Measurements from ENCODE around the gene SPRY4. TPM values are rescaled to one million over a fixed set of nuclear protein-coding genes. Genes with fewer than 3 reads are reported as not detected.

The SPRY4 gene
- total and polyA plus RNA-seq, 2 of the 4 experiments (the other 2 are of a cell fraction): 8.4 to 21.0 TPM

DNA sequence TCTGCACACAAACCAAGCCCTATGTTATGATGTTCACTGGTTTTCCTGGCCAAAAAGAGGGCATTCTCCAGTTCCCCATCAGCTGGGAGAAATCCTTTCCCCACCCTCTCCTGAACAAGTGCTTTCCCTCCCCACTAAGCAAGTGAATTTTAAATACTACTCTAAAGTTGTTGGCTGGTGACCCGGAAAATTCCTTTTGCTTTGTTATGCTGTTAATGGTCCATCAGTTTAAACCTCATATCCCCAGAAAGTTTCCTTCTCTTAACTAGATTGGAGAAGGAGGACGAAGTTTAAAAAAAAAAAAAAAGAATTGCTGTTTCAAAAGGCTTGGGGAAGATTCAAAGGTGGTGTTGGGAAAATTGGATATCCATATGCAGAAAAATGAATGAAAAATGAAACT, 21.9 kb upstream of the SPRY4 start:
- in situ Hi-C loops (cut with MboI; ENCODE audit: low sequenced_read_pairs): no loop called here
- Histone ChIP-seq H4K8ac (ENCODE audit: low read depth in 2 of 2, low read length in 2 of 2) (no peak overlapping the region), H2AK9ac (replicated peaks; ENCODE audit: low read depth, low read length, poor library complexity) (no peak overlapping the region), H2AFZ (replicated peaks; ENCODE audit: low read length, poor library complexity) (no peak overlapping the region), H3K4me1 (ENCODE audit: control insufficient read depth, insufficient read depth, low read length) (peaks cover 8% of the 10 kb centered on the region), H3K9me3 (ENCODE audit: control insufficient read depth, insufficient read depth, low read length) (peaks cover 8% of the 10 kb centered on the region), H3K14ac (replicated peaks; ENCODE audit: low read depth, low read length) (no peak overlapping the region), H2BK120ac (ENCODE audit: low read depth, low read length) (no peak overlapping the region), H4K91ac (ENCODE audit: insufficient read depth, low read depth, low read length) (no peak overlapping the region), H2BK15ac (ENCODE audit: low read depth, low read length) (no peak overlapping the region), H3K36me3 (ENCODE audit: control insufficient read depth, insufficient read depth, low read length) (peaks cover 2% of the 10 kb centered on the region; the same call in 1 of the 2 replicates), H3K9ac (ENCODE audit: low read depth, low read length) (no peak overlapping the region), H3K27ac (ENCODE audit: insufficient read depth, low read length) (no peak overlapping the region), H2BK20ac (ENCODE audit: low read depth, low read length) (no peak overlapping the region), H3K18ac (ENCODE audit: low read depth, low read length) (no peak overlapping the region), H2AK5ac (ENCODE audit: low read depth, low read length) (no peak overlapping the region), H3K4me3 (ENCODE audit: insufficient read depth, low read depth, low read length) (no peak overlapping the region), H3K79me1 (ENCODE audit: low read depth in 1 of 2, low read length in 2 of 2) (peaks cover 13 to 22% of the 10 kb centered on the region in 2 experiments), H3K56ac (ENCODE audit: extremely low read depth, insufficient read depth, low read length) (no peak overlapping the region), H3K23ac (ENCODE audit: low read depth, low read length) (no peak overlapping the region), H3K4me2 (ENCODE audit: low read depth, low read length) (no peak overlapping the region), H4K20me1 (ENCODE audit: insufficient read depth, low read length) (no peaks in the 10 kb centered on the region), H2BK5ac (ENCODE audit: low read depth, low read length, poor library complexity, severe bottlenecking) (no peak overlapping the region), H4K5ac (ENCODE audit: low read depth, low read length) (no peak overlapping the region), H3K27me3 (ENCODE audit: control insufficient read depth, insufficient read depth, low read length) (no peaks in the 10 kb centered on the region), H3K9me1 (ENCODE audit: insufficient read depth, low read length) (peaks cover 5% of the 10 kb centered on the region; the same call in 1 of the 2 replicates), H3K4ac (ENCODE audit: low read depth, low read length) (no peak overlapping the region)
- TF ChIP-seq RFX5 (IDR thresholded peaks at IDR 0.05; ENCODE audit: low read depth, low read length): no peak
- no peak for TF ChIP-seq MAZ (IDR thresholded peaks at IDR 0.05; ENCODE audit: borderline replicate concordance, low read depth, low read length)
- TF ChIP-seq RAD21 (IDR thresholded peaks at IDR 0.05; ENCODE audit: low read length): no peak
- no peak for TF ChIP-seq MXI1 (IDR thresholded peaks at IDR 0.05; ENCODE audit: borderline replicate concordance, low read depth, low read length)
- TF ChIP-seq POLR2A (IDR thresholded peaks at IDR 0.05; ENCODE audit: low read depth, low read length): no peak
- TF ChIP-seq FOS (IDR thresholded peaks at IDR 0.05; ENCODE audit: low read depth, low read length): no peak
- no peak for TF ChIP-seq CHD1 (IDR thresholded peaks at IDR 0.05; ENCODE audit: low read depth, low read length)
- TF ChIP-seq RCOR1 (IDR thresholded peaks at IDR 0.05; ENCODE audit: insufficient replicate concordance, low read length): no peak
- no peak for TF ChIP-seq BHLHE40 (IDR thresholded peaks at IDR 0.05; ENCODE audit: low read depth, low read length)
- TF ChIP-seq, protein P1, sequence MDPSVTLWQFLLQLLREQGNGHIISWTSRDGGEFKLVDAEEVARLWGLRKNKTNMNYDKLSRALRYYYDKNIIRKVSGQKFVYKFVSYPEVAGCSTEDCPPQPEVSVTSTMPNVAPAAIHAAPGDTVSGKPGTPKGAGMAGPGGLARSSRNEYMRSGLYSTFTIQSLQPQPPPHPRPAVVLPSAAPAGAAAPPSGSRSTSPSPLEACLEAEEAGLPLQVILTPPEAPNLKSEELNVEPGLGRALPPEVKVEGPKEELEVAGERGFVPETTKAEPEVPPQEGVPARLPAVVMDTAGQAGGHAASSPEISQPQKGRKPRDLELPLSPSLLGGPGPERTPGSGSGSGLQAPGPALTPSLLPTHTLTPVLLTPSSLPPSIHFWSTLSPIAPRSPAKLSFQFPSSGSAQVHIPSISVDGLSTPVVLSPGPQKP (IDR thresholded peaks at IDR 0.05; ENCODE audit: borderline replicate concordance, low read depth, low read length): no peak
- TF ChIP-seq SMC3 (IDR thresholded peaks at IDR 0.05; ENCODE audit: low read depth, low read length): no peak
- TF ChIP-seq, protein P2, sequence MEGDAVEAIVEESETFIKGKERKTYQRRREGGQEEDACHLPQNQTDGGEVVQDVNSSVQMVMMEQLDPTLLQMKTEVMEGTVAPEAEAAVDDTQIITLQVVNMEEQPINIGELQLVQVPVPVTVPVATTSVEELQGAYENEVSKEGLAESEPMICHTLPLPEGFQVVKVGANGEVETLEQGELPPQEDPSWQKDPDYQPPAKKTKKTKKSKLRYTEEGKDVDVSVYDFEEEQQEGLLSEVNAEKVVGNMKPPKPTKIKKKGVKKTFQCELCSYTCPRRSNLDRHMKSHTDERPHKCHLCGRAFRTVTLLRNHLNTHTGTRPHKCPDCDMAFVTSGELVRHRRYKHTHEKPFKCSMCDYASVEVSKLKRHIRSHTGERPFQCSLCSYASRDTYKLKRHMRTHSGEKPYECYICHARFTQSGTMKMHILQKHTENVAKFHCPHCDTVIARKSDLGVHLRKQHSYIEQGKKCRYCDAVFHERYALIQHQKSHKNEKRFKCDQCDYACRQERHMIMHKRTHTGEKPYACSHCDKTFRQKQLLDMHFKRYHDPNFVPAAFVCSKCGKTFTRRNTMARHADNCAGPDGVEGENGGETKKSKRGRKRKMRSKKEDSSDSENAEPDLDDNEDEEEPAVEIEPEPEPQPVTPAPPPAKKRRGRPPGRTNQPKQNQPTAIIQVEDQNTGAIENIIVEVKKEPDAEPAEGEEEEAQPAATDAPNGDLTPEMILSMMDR (conservative IDR thresholded peaks at IDR 0.05; ENCODE audit: low read depth, low read length): no peak
- no peak for TF ChIP-seq NFE2L2 (IDR thresholded peaks at IDR 0.05; ENCODE audit: low read depth, low read length)
- no peak for TF ChIP-seq MAFK (IDR thresholded peaks at IDR 0.05; ENCODE audit: low read depth, low read length)
- TF ChIP-seq CEBPB (IDR thresholded peaks at IDR 0.05; ENCODE audit: low read depth, low read length): no peak
- TF ChIP-seq, protein P3, sequence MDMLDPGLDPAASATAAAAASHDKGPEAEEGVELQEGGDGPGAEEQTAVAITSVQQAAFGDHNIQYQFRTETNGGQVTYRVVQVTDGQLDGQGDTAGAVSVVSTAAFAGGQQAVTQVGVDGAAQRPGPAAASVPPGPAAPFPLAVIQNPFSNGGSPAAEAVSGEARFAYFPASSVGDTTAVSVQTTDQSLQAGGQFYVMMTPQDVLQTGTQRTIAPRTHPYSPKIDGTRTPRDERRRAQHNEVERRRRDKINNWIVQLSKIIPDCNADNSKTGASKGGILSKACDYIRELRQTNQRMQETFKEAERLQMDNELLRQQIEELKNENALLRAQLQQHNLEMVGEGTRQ (IDR thresholded peaks at IDR 0.05; ENCODE audit: low read depth, low read length): no peak
- dilution Hi-C loops (cut with HindIII; ENCODE audit: low sequenced_read_pairs, unreplicated experiment): no loop called here
- intact Hi-C loops (cut with micrococcal nuclease): no loop called here
- DNase-seq (no peak), ATAC-seq (ENCODE audit: low read depth) (no peak)
- ChIA-PET POLR2A (ENCODE audit: unreplicated experiment) (no interaction called here), CTCF (no interaction called here)
- BruUV-seq (replicated peaks): no TSS peak
- no CpG with 5 or more reads among the region's 2 CpGs for WGBS, 2 experiments (ENCODE audit: extremely low coverage in 2 of 2, insufficient read length in 1 of 2)

Measured in IMR-90 (cell line).